ENCODE results near the gene DPPA2.

DPPA2 gene

DNA sequence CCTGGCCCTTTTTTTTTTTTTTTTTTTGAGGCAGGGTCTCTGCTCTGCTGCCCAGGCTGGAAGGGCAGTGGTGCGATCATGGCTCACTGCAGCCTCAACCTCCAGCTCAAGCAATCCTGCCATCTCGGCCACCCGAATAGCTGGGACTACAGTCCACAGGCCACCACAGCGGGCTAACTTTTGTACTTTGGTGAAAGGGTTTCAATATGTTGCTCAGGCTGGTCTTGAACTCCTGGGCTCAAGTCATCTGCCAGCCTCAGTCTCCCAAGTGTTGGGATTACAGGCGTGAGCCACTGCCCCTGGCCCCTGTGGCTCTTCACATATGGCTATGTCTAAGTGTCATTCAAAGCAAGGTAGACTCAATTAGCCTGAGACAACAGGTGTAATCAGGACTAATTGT is 8.8 kb upstream of the DPPA2 start:
- TF ChIP-seq, protein P1, sequence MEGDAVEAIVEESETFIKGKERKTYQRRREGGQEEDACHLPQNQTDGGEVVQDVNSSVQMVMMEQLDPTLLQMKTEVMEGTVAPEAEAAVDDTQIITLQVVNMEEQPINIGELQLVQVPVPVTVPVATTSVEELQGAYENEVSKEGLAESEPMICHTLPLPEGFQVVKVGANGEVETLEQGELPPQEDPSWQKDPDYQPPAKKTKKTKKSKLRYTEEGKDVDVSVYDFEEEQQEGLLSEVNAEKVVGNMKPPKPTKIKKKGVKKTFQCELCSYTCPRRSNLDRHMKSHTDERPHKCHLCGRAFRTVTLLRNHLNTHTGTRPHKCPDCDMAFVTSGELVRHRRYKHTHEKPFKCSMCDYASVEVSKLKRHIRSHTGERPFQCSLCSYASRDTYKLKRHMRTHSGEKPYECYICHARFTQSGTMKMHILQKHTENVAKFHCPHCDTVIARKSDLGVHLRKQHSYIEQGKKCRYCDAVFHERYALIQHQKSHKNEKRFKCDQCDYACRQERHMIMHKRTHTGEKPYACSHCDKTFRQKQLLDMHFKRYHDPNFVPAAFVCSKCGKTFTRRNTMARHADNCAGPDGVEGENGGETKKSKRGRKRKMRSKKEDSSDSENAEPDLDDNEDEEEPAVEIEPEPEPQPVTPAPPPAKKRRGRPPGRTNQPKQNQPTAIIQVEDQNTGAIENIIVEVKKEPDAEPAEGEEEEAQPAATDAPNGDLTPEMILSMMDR (conservative IDR thresholded peaks at IDR 0.05; ENCODE audit: low read length) = no peak
- H3K4me3 ChIP-seq (ENCODE audit: low read length) = no peak overlapping the region
- DNase-seq (ENCODE audit: low read depth) = no peak

DNA sequence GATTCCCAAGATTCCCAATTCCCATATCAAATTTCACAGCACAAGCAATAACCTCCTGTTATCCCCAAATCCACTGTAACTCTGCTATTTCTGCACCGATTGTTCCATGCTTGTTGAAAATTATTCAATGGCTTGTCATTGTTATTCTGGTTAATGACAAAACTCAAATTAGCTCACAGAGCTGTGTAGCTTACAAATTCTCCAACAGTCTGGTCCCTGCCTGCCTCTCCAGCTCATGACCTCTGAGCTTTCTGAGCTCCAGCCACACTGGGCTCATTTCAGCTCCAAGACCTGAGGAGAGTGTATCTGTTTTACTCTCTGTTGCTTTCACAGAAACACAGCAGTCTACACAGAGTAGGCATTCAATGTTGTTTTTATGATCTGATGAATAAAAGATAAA is 3.3 kb downstream of the DPPA2 start:
- DNase-seq (ENCODE audit: low read depth) = no peak
- H3K4me3 ChIP-seq (ENCODE audit: low read length) = no peak overlapping the region
- TF ChIP-seq, protein P1 (conservative IDR thresholded peaks at IDR 0.05; ENCODE audit: low read length) = no peak

DNA sequence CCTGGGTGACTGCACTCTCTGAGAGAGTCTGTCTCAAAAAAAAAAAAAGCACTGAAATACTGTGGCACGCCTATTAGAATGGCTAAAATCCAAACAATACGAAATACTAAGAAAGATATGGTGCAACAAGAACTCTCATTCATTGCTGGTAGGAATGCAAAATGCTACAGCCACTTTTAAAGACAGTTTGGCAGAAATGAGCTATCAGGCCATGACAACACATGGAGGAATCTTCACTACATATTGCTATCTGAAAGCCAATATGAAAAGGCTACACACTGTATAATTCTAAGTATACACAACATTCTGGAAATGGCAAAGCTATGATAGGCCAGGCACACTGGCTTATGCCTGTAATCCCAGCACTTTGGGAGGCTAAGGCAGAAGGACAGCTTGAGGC is 18.8 kb downstream of the DPPA2 start:
- no peak overlapping the region for H3K4me3 ChIP-seq (ENCODE audit: low read length)
- TF ChIP-seq, protein P1 (conservative IDR thresholded peaks at IDR 0.05; ENCODE audit: low read length) = no peak
- no peak for DNase-seq (ENCODE audit: low read depth)

DNA sequence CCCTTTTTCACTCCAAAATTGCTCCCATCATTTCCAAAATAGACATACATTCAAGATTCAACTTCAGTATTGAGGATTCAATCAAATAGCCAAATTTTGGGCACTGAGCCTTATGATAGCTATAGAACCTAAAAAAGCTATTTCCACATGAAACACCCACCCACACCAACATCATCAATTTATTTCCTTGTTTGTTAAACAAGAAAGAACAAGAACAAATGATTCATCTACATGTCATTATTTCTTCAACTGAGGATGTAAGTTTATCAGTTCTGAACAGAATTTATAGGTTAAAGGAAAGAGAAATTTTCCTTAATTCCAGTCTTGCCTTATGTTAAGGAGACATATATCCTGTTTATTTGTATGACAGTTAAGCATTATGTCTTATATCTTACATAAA is 32.2 kb downstream of the DPPA2 start:
- TF ChIP-seq, protein P1 (conservative IDR thresholded peaks at IDR 0.05; ENCODE audit: low read length) = no peak
- no peak overlapping the region for H3K4me3 ChIP-seq (ENCODE audit: low read length)
- DNase-seq (ENCODE audit: low read depth) = no peak

DNA sequence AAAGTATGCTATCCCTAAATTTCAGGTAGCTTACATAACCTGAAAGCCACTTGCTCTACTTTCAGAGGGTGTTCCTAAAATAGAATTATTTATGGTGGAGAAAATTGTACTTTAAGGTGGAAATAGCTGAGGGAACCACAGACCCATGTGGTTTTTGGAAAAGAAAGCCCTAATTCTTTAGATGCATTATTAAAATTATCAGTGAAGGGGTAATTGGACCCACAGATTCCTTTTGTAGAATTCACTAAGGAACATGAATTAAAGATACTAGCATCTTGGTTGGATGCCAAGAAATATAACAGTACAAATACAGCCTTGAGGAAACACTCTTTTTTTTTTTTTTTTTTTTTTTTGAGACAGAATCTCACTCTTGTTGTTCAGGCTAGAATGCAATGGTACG is 37.8 kb downstream of the DPPA2 start:
- no peak overlapping the region for H3K4me3 ChIP-seq (ENCODE audit: low read length)
- no peak for DNase-seq (ENCODE audit: low read depth)
- TF ChIP-seq, protein P1 (conservative IDR thresholded peaks at IDR 0.05; ENCODE audit: low read length) = no peak

DNA sequence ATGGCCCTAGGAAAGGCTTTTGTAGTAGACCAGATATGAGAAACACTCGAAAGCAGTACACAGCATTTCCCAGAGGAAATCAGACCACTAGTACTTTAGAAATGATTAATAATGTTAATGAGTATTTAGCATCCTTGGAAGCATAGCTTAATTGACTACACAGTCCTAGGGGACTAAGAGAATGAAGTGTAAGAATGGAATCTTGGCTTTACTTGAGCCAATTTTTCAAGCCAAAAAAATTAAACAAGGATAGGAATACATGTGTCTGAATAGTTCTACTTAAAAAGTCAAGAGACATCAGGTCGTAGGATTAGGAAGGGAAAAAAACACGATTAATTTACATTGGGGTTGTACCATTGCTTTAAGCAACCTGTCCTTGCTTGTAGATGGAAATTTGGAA is 38.2 kb downstream of the DPPA2 start:
- TF ChIP-seq, protein P1 (conservative IDR thresholded peaks at IDR 0.05; ENCODE audit: low read length) = no peak
- no peak overlapping the region for H3K4me3 ChIP-seq (ENCODE audit: low read length)
- no peak for DNase-seq (ENCODE audit: low read depth)

DNA sequence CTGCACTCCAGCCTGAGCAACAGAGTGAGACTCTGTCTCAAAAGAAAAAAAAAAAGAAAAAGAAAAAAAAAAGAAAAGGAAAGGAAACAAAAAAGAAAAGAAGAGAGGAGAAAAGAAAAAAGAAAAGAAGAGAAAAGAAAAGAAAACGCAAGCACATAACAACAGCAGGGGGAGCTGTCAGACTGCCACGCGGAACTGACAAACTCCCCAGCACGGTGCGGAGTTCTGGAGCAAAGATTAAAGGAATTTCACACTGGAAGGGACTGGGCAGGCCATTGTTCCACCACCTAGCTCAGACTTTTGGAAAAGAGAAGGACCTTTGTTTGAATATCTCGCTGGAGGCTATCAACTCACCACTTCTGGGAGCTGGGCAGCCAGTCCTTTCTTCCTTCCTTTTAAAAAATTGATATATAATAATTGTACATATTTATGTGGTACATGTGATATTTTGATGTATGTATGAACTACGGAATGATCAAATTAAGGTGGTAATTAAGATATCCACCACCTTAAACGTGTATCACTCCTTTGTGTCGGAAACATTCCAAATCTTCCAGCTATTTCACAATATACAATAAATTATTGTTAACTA is 40.5 kb downstream of the DPPA2 start:
- no peak overlapping the region for H3K4me3 ChIP-seq (ENCODE audit: low read length)
- peak; percentile 22 for DNase-seq (ENCODE audit: low read depth)
- TF ChIP-seq, protein P1 (conservative IDR thresholded peaks at IDR 0.05; ENCODE audit: low read length) = peak; percentile 56
